Measurements from ENCODE around the gene ACAP3.

DNA sequence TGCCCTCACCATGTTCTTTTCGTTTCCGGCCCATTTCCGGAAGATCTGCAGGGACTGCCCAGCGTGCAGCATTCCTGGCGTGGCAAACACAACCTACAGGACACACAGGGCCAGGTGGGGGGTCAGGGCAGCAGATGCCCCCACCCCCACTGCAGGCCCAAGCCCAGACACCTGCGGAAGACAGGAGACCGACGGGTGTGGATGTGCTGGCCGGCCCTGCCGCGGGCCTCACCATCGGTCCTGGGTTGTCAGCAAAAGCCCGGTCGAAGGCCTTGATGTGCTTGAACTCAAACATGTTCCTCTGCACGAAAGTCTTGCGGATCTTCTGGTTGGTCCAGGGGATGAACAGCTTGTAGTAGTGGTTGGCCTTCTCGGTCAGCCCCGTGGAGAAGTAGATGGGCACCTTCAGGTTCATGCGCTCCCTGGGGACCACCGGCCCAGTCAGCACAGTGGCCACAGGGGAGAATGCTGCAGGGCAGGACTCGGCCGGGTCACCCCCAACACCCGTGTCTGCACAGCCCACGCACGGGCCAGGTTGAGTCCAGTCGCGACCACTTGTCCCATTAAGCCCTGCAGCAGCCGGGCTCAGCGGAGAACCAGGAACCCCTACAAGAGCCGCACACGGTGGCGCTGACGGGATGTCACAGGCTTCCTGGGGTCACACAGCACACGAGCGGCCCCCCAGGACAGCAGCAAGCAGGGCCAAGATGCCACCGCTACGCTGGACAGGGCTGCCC, 5.9 kb upstream of the ACAP3 start:
- TF ChIP-seq ZC3H10 (CRISPR knock-in tag; IDR thresholded peaks at IDR 0.05) (no peak), ISL1 (CRISPR knock-in tag; IDR thresholded peaks at IDR 0.05) (no peak), SNAI2 (CRISPR knock-in tag; IDR thresholded peaks at IDR 0.05) (no peak), RARB (CRISPR knock-in tag; IDR thresholded peaks at IDR 0.05) (no peak), ZNF70 (CRISPR knock-in tag; IDR thresholded peaks at IDR 0.05) (no peak), ARNTL (CRISPR knock-in tag; IDR thresholded peaks at IDR 0.05; ENCODE audit: borderline replicate concordance, low read depth) (no peak), OSR1 (CRISPR knock-in tag; IDR thresholded peaks at IDR 0.05) (no peak), GLIS3 (CRISPR knock-in tag; IDR thresholded peaks at IDR 0.05) (no peak), PPARA (CRISPR knock-in tag; IDR thresholded peaks at IDR 0.05; ENCODE audit: borderline replicate concordance) (no peak)
- TF ChIP-seq, protein P1, sequence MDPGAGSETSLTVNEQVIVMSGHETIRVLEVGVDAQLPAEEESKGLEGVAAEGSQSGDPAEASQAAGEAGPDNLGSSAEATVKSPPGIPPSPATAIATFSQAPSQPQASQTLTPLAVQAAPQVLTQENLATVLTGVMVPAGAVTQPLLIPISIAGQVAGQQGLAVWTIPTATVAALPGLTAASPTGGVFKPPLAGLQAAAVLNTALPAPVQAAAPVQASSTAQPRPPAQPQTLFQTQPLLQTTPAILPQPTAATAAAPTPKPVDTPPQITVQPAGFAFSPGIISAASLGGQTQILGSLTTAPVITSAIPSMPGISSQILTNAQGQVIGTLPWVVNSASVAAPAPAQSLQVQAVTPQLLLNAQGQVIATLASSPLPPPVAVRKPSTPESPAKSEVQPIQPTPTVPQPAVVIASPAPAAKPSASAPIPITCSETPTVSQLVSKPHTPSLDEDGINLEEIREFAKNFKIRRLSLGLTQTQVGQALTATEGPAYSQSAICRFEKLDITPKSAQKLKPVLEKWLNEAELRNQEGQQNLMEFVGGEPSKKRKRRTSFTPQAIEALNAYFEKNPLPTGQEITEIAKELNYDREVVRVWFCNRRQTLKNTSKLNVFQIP (CRISPR knock-in tag; IDR thresholded peaks at IDR 0.05; ENCODE audit: borderline replicate concordance, low read depth) = no peak
- TF ChIP-seq, protein P2, sequence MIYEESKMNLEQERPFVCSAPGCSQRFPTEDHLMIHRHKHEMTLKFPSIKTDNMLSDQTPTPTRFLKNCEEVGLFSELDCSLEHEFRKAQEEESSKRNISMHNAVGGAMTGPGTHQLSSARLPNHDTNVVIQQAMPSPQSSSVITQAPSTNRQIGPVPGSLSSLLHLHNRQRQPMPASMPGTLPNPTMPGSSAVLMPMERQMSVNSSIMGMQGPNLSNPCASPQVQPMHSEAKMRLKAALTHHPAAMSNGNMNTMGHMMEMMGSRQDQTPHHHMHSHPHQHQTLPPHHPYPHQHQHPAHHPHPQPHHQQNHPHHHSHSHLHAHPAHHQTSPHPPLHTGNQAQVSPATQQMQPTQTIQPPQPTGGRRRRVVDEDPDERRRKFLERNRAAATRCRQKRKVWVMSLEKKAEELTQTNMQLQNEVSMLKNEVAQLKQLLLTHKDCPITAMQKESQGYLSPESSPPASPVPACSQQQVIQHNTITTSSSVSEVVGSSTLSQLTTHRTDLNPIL (CRISPR knock-in tag; IDR thresholded peaks at IDR 0.05; ENCODE audit: low read depth) = no peak
- TF ChIP-seq, protein P3, sequence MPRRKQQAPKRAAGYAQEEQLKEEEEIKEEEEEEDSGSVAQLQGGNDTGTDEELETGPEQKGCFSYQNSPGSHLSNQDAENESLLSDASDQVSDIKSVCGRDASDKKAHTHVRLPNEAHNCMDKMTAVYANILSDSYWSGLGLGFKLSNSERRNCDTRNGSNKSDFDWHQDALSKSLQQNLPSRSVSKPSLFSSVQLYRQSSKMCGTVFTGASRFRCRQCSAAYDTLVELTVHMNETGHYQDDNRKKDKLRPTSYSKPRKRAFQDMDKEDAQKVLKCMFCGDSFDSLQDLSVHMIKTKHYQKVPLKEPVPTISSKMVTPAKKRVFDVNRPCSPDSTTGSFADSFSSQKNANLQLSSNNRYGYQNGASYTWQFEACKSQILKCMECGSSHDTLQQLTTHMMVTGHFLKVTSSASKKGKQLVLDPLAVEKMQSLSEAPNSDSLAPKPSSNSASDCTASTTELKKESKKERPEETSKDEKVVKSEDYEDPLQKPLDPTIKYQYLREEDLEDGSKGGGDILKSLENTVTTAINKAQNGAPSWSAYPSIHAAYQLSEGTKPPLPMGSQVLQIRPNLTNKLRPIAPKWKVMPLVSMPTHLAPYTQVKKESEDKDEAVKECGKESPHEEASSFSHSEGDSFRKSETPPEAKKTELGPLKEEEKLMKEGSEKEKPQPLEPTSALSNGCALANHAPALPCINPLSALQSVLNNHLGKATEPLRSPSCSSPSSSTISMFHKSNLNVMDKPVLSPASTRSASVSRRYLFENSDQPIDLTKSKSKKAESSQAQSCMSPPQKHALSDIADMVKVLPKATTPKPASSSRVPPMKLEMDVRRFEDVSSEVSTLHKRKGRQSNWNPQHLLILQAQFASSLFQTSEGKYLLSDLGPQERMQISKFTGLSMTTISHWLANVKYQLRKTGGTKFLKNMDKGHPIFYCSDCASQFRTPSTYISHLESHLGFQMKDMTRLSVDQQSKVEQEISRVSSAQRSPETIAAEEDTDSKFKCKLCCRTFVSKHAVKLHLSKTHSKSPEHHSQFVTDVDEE (CRISPR knock-in tag; IDR thresholded peaks at IDR 0.05) = no peak
- TF ChIP-seq, protein P4, sequence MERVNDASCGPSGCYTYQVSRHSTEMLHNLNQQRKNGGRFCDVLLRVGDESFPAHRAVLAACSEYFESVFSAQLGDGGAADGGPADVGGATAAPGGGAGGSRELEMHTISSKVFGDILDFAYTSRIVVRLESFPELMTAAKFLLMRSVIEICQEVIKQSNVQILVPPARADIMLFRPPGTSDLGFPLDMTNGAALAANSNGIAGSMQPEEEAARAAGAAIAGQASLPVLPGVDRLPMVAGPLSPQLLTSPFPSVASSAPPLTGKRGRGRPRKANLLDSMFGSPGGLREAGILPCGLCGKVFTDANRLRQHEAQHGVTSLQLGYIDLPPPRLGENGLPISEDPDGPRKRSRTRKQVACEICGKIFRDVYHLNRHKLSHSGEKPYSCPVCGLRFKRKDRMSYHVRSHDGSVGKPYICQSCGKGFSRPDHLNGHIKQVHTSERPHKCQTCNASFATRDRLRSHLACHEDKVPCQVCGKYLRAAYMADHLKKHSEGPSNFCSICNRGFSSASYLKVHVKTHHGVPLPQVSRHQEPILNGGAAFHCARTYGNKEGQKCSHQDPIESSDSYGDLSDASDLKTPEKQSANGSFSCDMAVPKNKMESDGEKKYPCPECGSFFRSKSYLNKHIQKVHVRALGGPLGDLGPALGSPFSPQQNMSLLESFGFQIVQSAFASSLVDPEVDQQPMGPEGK (CRISPR knock-in tag; IDR thresholded peaks at IDR 0.05; ENCODE audit: borderline replicate concordance) = no peak
